ENCODE data around the gene PRF1. TPM values are rescaled to one million over a fixed set of nuclear protein-coding genes. Genes with fewer than 3 reads are reported as not detected.

The PRF1 gene
- total and polyA plus RNA-seq, 2 experiments from 2014 or later = not detected

DNA sequence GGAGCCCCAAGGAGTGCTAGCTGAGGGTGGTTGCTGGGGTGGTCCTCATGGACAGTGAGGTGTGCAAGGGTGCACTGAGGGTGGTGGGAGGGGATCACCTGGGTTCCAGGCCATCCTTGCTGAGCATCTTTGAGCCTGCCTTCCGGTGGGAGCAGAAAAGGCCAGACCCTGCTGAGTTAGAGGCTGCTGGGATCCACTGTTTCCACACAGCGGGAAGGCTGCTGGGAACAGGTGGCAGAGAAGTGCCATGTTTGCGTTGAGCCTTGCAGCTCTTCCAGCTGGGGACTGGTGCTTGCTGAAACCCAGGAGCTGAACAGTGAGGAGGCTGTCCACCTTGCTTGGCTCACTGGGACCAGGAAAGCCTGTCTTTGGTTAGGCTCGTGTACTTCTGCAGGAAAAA lies 34.9 kb downstream of the PRF1 start:
- 83% methylated on average over 4 of the region's 4 CpGs for WGBS (ENCODE audit: low lambda C conversion rate, missing lambda C conversion rate)
- Histone ChIP-seq H3K27ac (no peak overlapping the region), H3K9me3 (ENCODE audit: low read depth) (no peaks in the 10 kb centered on the region), H3K4me1 (ENCODE audit: insufficient read depth) (no peaks in the 10 kb centered on the region), H4K20me1 (ENCODE audit: insufficient read depth, poor library complexity, severe bottlenecking) (no peaks in the 10 kb centered on the region), H2AFZ (no peak overlapping the region), H3K36me3 (replicated peaks; ENCODE audit: insufficient read depth, low read depth) (no peaks in the 10 kb centered on the region), H3K27me3 (no peaks in the 10 kb centered on the region), H3K4me3 (no peak overlapping the region), H3K4me2 (no peak overlapping the region), H3K9me2 (replicated peaks; ENCODE audit: insufficient read depth) (no peaks in the 10 kb centered on the region), H3K79me2 (no peaks in the 10 kb centered on the region)
- DNase-seq (ENCODE audit: low spot score) = no peak
- TF ChIP-seq EZH2 (IDR thresholded peaks at IDR 0.05; ENCODE audit: borderline replicate concordance) (no peak), EZH2phosphoT487 (IDR thresholded peaks at IDR 0.05; ENCODE audit: low read depth, severe bottlenecking, unreplicated experiment) (no peak)
- TF ChIP-seq, protein P1, sequence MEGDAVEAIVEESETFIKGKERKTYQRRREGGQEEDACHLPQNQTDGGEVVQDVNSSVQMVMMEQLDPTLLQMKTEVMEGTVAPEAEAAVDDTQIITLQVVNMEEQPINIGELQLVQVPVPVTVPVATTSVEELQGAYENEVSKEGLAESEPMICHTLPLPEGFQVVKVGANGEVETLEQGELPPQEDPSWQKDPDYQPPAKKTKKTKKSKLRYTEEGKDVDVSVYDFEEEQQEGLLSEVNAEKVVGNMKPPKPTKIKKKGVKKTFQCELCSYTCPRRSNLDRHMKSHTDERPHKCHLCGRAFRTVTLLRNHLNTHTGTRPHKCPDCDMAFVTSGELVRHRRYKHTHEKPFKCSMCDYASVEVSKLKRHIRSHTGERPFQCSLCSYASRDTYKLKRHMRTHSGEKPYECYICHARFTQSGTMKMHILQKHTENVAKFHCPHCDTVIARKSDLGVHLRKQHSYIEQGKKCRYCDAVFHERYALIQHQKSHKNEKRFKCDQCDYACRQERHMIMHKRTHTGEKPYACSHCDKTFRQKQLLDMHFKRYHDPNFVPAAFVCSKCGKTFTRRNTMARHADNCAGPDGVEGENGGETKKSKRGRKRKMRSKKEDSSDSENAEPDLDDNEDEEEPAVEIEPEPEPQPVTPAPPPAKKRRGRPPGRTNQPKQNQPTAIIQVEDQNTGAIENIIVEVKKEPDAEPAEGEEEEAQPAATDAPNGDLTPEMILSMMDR (IDR thresholded peaks at IDR 0.05; ENCODE audit: poor library complexity) = no peak

DNA sequence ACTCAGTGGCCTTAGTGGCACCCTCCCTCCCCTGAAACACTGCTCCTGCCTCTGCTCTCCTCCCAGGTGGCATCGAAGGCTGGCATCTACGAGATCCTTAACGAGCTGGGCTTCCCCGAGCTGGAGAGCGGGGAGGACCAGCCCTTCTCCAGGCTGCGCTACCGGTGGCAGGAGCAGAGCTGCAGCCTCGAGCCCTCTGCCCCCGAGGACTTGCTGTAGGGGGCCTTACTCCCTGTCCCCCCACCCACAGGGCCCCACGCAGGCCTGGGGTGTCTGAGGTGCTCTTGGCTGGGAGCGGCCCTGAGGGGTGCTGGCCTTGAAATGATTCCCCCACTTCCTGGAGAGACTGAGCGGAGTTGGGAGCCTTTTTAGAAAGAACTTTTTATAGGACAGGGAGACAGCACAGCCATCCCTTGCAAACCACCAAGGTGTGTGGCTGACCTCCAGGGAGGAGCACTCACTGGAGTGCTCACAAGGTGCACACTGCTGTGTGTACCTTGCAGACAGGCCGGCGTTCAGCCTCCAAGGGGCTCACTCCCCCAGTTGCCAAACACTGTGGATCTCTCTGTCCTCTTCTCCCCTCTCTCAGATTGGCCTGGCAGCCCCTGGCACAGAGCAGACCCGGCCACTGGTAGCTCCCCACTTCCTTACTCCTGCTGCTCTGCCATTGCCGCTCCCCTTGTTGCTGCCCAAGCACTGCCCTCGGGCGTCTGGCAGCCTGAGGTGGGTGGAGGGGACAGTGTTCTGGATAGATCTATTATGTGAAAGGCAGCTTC lies 35.8 kb downstream of the PRF1 start:
- no peak for TF ChIP-seq EZH2 (IDR thresholded peaks at IDR 0.05; ENCODE audit: borderline replicate concordance)
- no peak for TF ChIP-seq EZH2phosphoT487 (IDR thresholded peaks at IDR 0.05; ENCODE audit: low read depth, severe bottlenecking, unreplicated experiment)
- TF ChIP-seq, protein P1 (IDR thresholded peaks at IDR 0.05; ENCODE audit: poor library complexity) = no peak
- H3K4me3 ChIP-seq = no peak overlapping the region
- H3K9me3 ChIP-seq (ENCODE audit: low read depth) = no peaks in the 10 kb centered on the region
- no peak for DNase-seq (ENCODE audit: low spot score)
- H3K4me1 ChIP-seq (ENCODE audit: insufficient read depth) = no peaks in the 10 kb centered on the region
- 84% methylated on average over 18 of the region's 18 CpGs for WGBS (ENCODE audit: low lambda C conversion rate, missing lambda C conversion rate)
- no peak overlapping the region for H3K27ac ChIP-seq
- no peaks in the 10 kb centered on the region for H3K36me3 ChIP-seq (replicated peaks; ENCODE audit: insufficient read depth, low read depth)
- no peaks in the 10 kb centered on the region for H3K79me2 ChIP-seq
- no peak overlapping the region for H3K4me2 ChIP-seq
- H3K9me2 ChIP-seq (replicated peaks; ENCODE audit: insufficient read depth) = no peaks in the 10 kb centered on the region
- no peaks in the 10 kb centered on the region for H4K20me1 ChIP-seq (ENCODE audit: insufficient read depth, poor library complexity, severe bottlenecking)
- H3K27me3 ChIP-seq = no peaks in the 10 kb centered on the region
- H2AFZ ChIP-seq = no peak overlapping the region

DNA sequence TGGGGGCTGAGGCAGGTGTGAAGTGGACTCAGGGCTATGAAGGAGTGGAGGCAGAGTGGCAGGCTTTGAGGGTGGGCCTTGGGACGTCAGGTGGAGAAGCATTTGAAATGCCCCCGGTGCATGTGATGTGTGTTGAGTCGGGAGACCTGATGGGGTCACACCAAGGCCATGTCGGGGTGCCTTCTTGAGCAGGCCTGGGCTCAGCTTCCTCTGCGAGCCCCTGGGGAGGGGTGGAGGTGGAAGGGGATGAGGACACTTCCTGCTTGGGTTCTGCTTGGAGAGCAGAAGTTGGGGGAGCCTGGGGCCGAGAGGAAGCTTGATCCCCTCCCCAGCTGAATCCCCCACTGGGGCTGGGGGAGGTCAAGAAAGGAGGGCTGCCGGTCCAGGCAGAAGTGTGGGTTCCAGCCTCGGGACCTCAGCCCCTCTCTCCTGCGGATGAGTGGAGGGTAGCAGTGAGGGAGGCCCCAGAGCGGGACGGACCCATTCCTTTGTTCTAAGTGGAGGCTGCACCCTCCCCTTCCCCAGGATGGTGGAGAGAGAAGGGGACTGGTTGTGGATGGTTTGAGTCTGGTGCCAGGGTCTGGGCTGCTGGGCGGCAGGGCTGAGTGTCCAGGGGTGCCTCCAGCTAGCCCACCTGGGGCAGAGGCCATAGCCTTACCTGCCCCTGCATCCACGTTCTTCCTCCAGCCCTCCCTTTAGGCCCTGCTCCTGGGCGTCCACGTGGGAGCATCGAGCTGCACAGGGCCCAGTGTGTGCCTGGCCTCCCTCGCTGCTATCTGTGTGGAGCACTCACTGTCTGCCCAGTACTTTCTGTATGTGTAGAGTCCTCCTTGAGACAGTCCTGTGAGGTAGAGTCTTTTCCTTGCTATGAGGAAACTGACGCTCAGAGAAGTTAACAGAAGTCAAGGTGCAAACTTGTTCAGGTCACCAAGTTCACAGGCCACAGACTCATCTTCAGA lies 36.7 kb downstream of the PRF1 start:
- Histone ChIP-seq H4K20me1 (ENCODE audit: insufficient read depth, poor library complexity, severe bottlenecking) (no peaks in the 10 kb centered on the region), H3K9me2 (replicated peaks; ENCODE audit: insufficient read depth) (no peaks in the 10 kb centered on the region), H3K9me3 (ENCODE audit: low read depth) (no peaks in the 10 kb centered on the region), H2AFZ (no peak overlapping the region), H3K79me2 (no peaks in the 10 kb centered on the region), H3K4me1 (ENCODE audit: insufficient read depth) (no peaks in the 10 kb centered on the region), H3K36me3 (replicated peaks; ENCODE audit: insufficient read depth, low read depth) (no peaks in the 10 kb centered on the region), H3K4me2 (no peak overlapping the region), H3K27ac (no peak overlapping the region), H3K4me3 (no peak overlapping the region), H3K27me3 (no peaks in the 10 kb centered on the region)
- no peak for DNase-seq (ENCODE audit: low spot score)
- 89% methylated on average over 18 of the region's 18 CpGs for WGBS (ENCODE audit: low lambda C conversion rate, missing lambda C conversion rate)
- TF ChIP-seq EZH2phosphoT487 (IDR thresholded peaks at IDR 0.05; ENCODE audit: low read depth, severe bottlenecking, unreplicated experiment) (no peak), EZH2 (IDR thresholded peaks at IDR 0.05; ENCODE audit: borderline replicate concordance) (no peak)
- TF ChIP-seq, protein P1 (IDR thresholded peaks at IDR 0.05; ENCODE audit: poor library complexity) = no peak

Measured in hepatocyte (in vitro differentiated cells).